Measurements from ENCODE around the gene CALCOCO2. TPM values are rescaled to one million over a fixed set of nuclear protein-coding genes. Genes with fewer than 3 reads are reported as not detected.
A peak's percentile ranks its signal among the peaks of the same experiment; 100 is the strongest.

Gene CALCOCO2
- total and polyA plus RNA-seq, 2 of the 13 experiments (the other 11 are each of a cell fraction or from before 2014, with no cell fraction given), result 72.9 to 111 TPM

GRCh38 chr17:48871551-48872351 is 40.9 kb downstream of the CALCOCO2 start (continued):
- TF ChIP-seq ZNF558 (CRISPR knock-in tag; IDR thresholded peaks at IDR 0.05; ENCODE audit: borderline replicate concordance), result no peak
- no peak for TF ChIP-seq FOXM1 (CRISPR knock-in tag; IDR thresholded peaks at IDR 0.05)
- TF ChIP-seq KMT2B (CRISPR knock-in tag; IDR thresholded peaks at IDR 0.05), result peak; percentile 76
- no peak for TF ChIP-seq DNMT1 (CRISPR knock-in tag; IDR thresholded peaks at IDR 0.05)
- TF ChIP-seq ZNF607 (CRISPR knock-in tag; IDR thresholded peaks at IDR 0.05; ENCODE audit: borderline replicate concordance), result peak; percentile 87
- peak; percentile 82 for TF ChIP-seq GABPB1 (CRISPR knock-in tag; IDR thresholded peaks at IDR 0.05)
- TF ChIP-seq, protein P1, sequence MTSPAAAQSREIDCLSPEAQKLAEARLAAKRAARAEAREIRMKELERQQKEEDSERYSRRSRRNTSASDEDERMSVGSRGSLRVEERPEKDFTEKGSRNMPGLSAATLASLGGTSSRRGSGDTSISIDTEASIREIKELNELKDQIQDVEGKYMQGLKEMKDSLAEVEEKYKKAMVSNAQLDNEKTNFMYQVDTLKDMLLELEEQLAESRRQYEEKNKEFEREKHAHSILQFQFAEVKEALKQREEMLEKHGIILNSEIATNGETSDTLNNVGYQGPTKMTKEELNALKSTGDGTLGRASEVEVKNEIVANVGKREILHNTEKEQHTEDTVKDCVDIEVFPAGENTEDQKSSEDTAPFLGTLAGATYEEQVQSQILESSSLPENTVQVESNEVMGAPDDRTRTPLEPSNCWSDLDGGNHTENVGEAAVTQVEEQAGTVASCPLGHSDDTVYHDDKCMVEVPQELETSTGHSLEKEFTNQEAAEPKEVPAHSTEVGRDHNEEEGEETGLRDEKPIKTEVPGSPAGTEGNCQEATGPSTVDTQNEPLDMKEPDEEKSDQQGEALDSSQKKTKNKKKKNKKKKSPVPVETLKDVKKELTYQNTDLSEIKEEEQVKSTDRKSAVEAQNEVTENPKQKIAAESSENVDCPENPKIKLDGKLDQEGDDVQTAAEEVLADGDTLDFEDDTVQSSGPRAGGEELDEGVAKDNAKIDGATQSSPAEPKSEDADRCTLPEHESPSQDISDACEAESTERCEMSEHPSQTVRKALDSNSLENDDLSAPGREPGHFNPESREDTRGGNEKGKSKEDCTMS (CRISPR knock-in tag; conservative IDR thresholded peaks at IDR 0.05), result no peak
- TF ChIP-seq PHF20 (CRISPR knock-in tag; IDR thresholded peaks at IDR 0.05), result peak; percentile 52
- peak; percentile 98 for TF ChIP-seq MIXL1 (CRISPR knock-in tag; IDR thresholded peaks at IDR 0.05)
- TF ChIP-seq, protein P2, sequence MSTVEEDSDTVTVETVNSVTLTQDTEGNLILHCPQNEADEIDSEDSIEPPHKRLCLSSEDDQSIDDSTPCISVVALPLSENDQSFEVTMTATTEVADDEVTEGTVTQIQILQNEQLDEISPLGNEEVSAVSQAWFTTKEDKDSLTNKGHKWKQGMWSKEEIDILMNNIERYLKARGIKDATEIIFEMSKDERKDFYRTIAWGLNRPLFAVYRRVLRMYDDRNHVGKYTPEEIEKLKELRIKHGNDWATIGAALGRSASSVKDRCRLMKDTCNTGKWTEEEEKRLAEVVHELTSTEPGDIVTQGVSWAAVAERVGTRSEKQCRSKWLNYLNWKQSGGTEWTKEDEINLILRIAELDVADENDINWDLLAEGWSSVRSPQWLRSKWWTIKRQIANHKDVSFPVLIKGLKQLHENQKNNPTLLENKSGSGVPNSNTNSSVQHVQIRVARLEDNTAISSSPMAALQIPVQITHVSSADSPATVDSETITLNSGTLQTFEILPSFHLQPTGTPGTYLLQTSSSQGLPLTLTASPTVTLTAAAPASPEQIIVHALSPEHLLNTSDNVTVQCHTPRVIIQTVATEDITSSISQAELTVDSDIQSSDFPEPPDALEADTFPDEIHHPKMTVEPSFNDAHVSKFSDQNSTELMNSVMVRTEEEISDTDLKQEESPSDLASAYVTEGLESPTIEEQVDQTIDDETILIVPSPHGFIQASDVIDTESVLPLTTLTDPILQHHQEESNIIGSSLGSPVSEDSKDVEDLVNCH (CRISPR knock-in tag; IDR thresholded peaks at IDR 0.05), result no peak
- no peak for TF ChIP-seq ATF7 (IDR thresholded peaks at IDR 0.05)
- TF ChIP-seq ATF7 (CRISPR knock-in tag; IDR thresholded peaks at IDR 0.05), result 0 out of 2 replicates have a peak, but pooled peaks have one; percentile 75
- TF ChIP-seq ZNF160 (CRISPR knock-in tag; IDR thresholded peaks at IDR 0.05), result peak; percentile 85
- TF ChIP-seq ZNF3 (CRISPR knock-in tag; IDR thresholded peaks at IDR 0.05), result peak; percentile 60; the same call in 1 of the 2 replicates
- TF ChIP-seq PRDM10 (CRISPR knock-in tag; IDR thresholded peaks at IDR 0.05; ENCODE audit: low read depth), result peak; percentile 89
- TF ChIP-seq MAFK (conservative IDR thresholded peaks at IDR 0.05 in 1 of 2, IDR thresholded peaks at IDR 0.05 in 1 of 2; ENCODE audit: low read length in 2 of 2), result peak; percentile 42 to 43; a peak in 2 of 4 replicates
- TF ChIP-seq, protein P3, sequence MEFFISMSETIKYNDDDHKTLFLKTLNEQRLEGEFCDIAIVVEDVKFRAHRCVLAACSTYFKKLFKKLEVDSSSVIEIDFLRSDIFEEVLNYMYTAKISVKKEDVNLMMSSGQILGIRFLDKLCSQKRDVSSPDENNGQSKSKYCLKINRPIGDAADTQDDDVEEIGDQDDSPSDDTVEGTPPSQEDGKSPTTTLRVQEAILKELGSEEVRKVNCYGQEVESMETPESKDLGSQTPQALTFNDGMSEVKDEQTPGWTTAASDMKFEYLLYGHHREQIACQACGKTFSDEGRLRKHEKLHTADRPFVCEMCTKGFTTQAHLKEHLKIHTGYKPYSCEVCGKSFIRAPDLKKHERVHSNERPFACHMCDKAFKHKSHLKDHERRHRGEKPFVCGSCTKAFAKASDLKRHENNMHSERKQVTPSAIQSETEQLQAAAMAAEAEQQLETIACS (CRISPR knock-in tag; IDR thresholded peaks at IDR 0.05), result no peak
- peak; percentile 65; the same call in 1 of the 2 replicates for TF ChIP-seq SRF (IDR thresholded peaks at IDR 0.05; ENCODE audit: low read depth, low read length)
- peak; percentile 76; the same call in 1 of the 2 replicates for TF ChIP-seq FOXK1 (CRISPR knock-in tag; IDR thresholded peaks at IDR 0.05; ENCODE audit: borderline replicate concordance, low read depth)
- no peak for TF ChIP-seq HES4 (CRISPR knock-in tag; IDR thresholded peaks at IDR 0.05; ENCODE audit: borderline replicate concordance)
